HG03196 (cell line): Measurements from ENCODE around the gene SELENOS.

ENCODE experiments used
- ATAC-seq: cut with Tn5 transposase; IDR thresholded peaks from one replicate; pipeline ENCODE4 v1.9.1; 2021; ENCODE audit not compliant: unreplicated experiment

Gene SELENOS

GRCh38 chr15:101277038-101277822, at the start of gene SELENOS:
SELENOS (minus strand) TSS chr15:101277485; CDS start chr15:101277417, 68 bp downstream.
- peak; percentile 88 for ATAC-seq

- no peak for ATAC-seq
These were observed 49.3 kb upstream of the SELENOS start for GRCh38 chr15:101326462-101327146.

GRCh38 chr15:101326026-101326315, 48.7 kb upstream of the SELENOS start:
- ATAC-seq: no peak

- no peak for ATAC-seq
These were observed 48.2 kb upstream of the SELENOS start for GRCh38 chr15:101325263-101326025.

GRCh38 chr15:101324524-101325177, 47.4 kb upstream of the SELENOS start:
- ATAC-seq: no peak

GRCh38 chr15:101323793-101324523, 46.7 kb upstream of the SELENOS start:
- no peak for ATAC-seq

- ATAC-seq: no peak
These were observed 45.7 kb upstream of the SELENOS start for GRCh38 chr15:101322854-101323477.

GRCh38 chr15:101322016-101322695, 44.9 kb upstream of the SELENOS start:
- no peak for ATAC-seq

GRCh38 chr15:101320501-101321052, 43.3 kb upstream of the SELENOS start:
- ATAC-seq: no peak

- ATAC-seq: no peak
These were observed 41.6 kb upstream of the SELENOS start for GRCh38 chr15:101318839-101319238.

- no peak for ATAC-seq
These were observed 41.0 kb upstream of the SELENOS start for GRCh38 chr15:101318147-101318819.

- no peak for ATAC-seq
These were observed 40.1 kb upstream of the SELENOS start for GRCh38 chr15:101317336-101317872.

- ATAC-seq: no peak
These were observed 39.2 kb upstream of the SELENOS start for GRCh38 chr15:101316529-101316928.

- ATAC-seq: no peak
These were observed 38.5 kb upstream of the SELENOS start for GRCh38 chr15:101315736-101316135.

GRCh38 chr15:101314336-101315125, 37.2 kb upstream of the SELENOS start:
- ATAC-seq: no peak

- ATAC-seq: no peak
These were observed 35.9 kb upstream of the SELENOS start for GRCh38 chr15:101313041-101313761.

- ATAC-seq: no peak
These were observed 33.2 kb upstream of the SELENOS start for GRCh38 chr15:101310508-101310907.
